ENCODE results near the gene FAM98B.

FAM98B gene

DNA sequence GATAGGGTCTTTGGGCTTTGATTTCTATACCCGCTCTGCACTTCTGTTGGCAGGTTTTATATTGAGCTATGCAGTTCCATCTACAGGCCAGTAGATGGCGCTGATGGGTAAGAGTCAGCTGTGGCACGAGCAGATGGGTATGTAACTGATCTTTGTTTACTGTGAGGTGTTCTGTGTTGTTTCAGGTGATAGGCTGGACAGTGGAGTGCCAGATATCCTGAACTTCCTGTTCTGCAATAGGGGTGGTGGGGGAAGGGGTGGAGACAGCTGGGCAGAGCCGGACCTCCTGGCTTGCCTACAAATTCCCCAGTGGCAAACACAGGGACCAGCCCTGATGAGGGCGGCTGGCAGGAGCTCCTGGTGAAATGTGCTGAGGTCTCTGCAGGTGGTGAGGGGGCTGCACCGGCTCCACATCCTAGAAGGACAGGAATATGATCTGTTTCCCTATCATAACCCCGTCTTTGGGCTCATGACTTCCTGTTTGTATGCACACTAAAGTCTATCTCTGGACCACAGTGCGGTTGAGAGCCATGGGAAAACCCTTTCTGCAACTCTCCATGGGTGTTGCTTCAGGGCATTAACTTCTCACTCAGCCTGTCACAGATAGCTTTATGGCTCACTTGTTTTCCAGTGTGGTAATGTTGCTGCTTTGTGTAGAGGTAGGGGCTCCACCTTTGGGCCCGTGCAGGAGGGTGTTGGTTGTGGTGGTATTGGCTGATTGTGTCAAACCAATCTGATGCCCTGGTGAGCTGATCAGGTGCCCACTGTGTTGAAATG, 13.4 kb upstream of the FAM98B start:
- no peak overlapping the region for H3K4me3 ChIP-seq (ENCODE audit: insufficient read length, low read depth)
- no peaks in the 10 kb centered on the region for H3K27me3 ChIP-seq (ENCODE audit: insufficient read depth, insufficient read length)
- H3K4me1 ChIP-seq (ENCODE audit: insufficient read depth, insufficient read length): no peaks in the 10 kb centered on the region
- TF ChIP-seq YY1 (IDR thresholded peaks at IDR 0.05; ENCODE audit: insufficient read depth, insufficient read length): no peak
- TF ChIP-seq SUZ12 (IDR thresholded peaks at IDR 0.05; ENCODE audit: extremely low read depth, insufficient read depth, insufficient read length): no peak
- TF ChIP-seq ZNF274 (IDR thresholded peaks at IDR 0.05; ENCODE audit: low read depth, low read length): no peak
- no peak overlapping the region for H3K9ac ChIP-seq (ENCODE audit: insufficient read length, low read depth)
- H3K9me3 ChIP-seq (ENCODE audit: insufficient read depth, low read length): no peaks in the 10 kb centered on the region
- peak; percentile 27 for DNase-seq (ENCODE audit: low read depth, low spot score)
- no peaks in the 10 kb centered on the region for H3K36me3 ChIP-seq (ENCODE audit: insufficient read depth, insufficient read length, low read length)

DNA sequence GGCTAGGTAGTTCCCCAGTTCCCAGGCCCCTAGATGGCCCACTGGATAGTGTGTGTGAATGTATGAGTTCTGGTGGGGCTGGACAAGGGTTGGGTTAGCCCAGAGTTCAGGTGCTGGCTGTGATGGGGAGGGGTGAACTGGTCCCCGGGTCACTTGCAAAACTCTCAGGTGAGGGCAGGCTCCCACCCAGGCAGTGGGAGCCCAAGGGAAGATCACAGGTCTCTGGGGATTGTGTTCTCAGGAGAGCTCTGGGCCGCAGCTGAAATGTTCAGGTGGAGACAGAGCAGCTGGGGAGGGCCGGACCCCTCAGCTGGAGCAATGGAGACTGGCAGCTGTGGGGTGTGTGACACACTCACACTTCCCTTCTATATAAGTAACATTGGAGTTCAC, 12.8 kb upstream of the FAM98B start:
- DNase-seq (ENCODE audit: low read depth, low spot score): no peak
- H3K4me3 ChIP-seq (ENCODE audit: insufficient read length, low read depth): no peak overlapping the region
- no peaks in the 10 kb centered on the region for H3K27me3 ChIP-seq (ENCODE audit: insufficient read depth, insufficient read length)
- H3K9me3 ChIP-seq (ENCODE audit: insufficient read depth, low read length): no peaks in the 10 kb centered on the region
- H3K36me3 ChIP-seq (ENCODE audit: insufficient read depth, insufficient read length, low read length): no peaks in the 10 kb centered on the region
- TF ChIP-seq ZNF274 (IDR thresholded peaks at IDR 0.05; ENCODE audit: low read depth, low read length): no peak
- TF ChIP-seq YY1 (IDR thresholded peaks at IDR 0.05; ENCODE audit: insufficient read depth, insufficient read length): no peak
- TF ChIP-seq SUZ12 (IDR thresholded peaks at IDR 0.05; ENCODE audit: extremely low read depth, insufficient read depth, insufficient read length): no peak
- no peaks in the 10 kb centered on the region for H3K4me1 ChIP-seq (ENCODE audit: insufficient read depth, insufficient read length)
- H3K9ac ChIP-seq (ENCODE audit: insufficient read length, low read depth): no peak overlapping the region

DNA sequence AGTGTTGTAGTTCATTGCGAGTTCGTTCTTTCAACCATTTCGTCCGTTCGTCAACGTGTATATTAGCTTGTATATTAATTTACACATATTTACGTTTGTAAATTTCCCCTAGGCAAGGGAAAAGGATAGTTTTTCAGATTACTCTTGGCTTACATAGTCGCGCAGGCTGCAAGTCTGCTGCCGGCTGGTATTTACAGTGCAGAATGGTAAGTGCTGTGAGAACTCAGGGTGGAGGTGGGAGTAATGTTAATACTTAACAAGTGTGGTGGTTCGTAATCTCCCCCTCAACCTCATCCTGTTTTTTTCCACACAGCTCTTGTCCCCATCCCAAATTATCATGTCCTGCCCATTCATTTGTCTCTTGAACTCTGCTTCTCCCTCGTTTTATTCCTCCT, 766 bp downstream of the FAM98B start:
- DNase-seq (ENCODE audit: low read depth, low spot score): no peak
- H3K9me3 ChIP-seq (ENCODE audit: insufficient read depth, low read length): no peaks in the 10 kb centered on the region
- H3K36me3 ChIP-seq (ENCODE audit: insufficient read depth, insufficient read length, low read length): peaks cover 22% of the 10 kb centered on the region
- no peaks in the 10 kb centered on the region for H3K4me1 ChIP-seq (ENCODE audit: insufficient read depth, insufficient read length)
- peak overlapping the region; percentile 92 for H3K9ac ChIP-seq (ENCODE audit: insufficient read length, low read depth)
- no peak for TF ChIP-seq YY1 (IDR thresholded peaks at IDR 0.05; ENCODE audit: insufficient read depth, insufficient read length)
- peak overlapping the region; percentile 89 for H3K4me3 ChIP-seq (ENCODE audit: insufficient read length, low read depth)
- H3K27me3 ChIP-seq (ENCODE audit: insufficient read depth, insufficient read length): no peaks in the 10 kb centered on the region

DNA sequence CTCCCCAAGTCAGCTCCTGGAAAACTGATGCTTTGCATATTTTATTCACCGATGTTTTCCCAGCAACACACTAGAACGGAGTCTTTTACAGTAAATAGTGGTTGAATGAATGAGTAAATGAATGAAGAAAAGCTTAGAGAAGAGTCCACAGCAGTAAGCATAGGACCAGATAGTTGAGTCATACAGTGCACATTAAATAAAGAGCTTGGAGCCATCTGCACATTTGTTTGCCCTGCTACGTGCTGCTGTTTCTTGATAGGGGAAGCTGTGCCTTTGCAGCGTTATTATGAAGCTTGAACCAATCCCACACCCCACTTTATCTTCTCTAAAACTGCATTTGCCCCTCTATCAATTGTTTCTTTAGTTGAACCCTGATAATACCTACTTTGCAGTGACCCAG, 1.2 kb downstream of the FAM98B start:
- Histone ChIP-seq H3K9ac (ENCODE audit: insufficient read length, low read depth) (peak overlapping the region; percentile 92), H3K4me1 (ENCODE audit: insufficient read depth, insufficient read length) (no peaks in the 10 kb centered on the region), H3K36me3 (ENCODE audit: insufficient read depth, insufficient read length, low read length) (peaks cover 22% of the 10 kb centered on the region), H3K27me3 (ENCODE audit: insufficient read depth, insufficient read length) (no peaks in the 10 kb centered on the region), H3K9me3 (ENCODE audit: insufficient read depth, low read length) (no peaks in the 10 kb centered on the region), H3K4me3 (ENCODE audit: insufficient read length, low read depth) (peak overlapping the region; percentile 89)
- TF ChIP-seq SUZ12 (IDR thresholded peaks at IDR 0.05; ENCODE audit: extremely low read depth, insufficient read depth, insufficient read length): no peak
- TF ChIP-seq YY1 (IDR thresholded peaks at IDR 0.05; ENCODE audit: insufficient read depth, insufficient read length): no peak
- TF ChIP-seq ZNF274 (IDR thresholded peaks at IDR 0.05; ENCODE audit: low read depth, low read length): no peak
- no peak for DNase-seq (ENCODE audit: low read depth, low spot score)

DNA sequence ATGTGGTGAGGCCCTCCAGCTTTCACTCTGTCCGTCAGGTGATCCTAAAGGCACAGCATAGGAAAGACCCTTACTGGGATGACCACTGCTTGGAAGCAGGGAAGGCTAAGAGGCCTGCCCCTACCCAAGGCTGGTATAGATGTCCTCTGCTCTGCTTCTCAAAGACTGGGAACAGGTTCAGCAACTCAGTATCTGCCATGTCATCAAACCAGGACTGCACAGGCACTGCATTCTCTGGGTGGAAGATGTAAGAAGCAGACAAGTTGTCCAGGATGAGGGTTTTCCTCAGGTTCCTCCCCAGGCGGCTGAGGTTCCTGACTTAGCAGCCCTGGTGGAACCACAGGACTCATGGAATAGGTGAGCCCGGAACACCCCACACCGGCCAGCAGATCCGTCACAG, 4.7 kb downstream of the FAM98B start:
- Histone ChIP-seq H3K9ac (ENCODE audit: insufficient read length, low read depth) (no peak overlapping the region), H3K4me3 (ENCODE audit: insufficient read length, low read depth) (no peak overlapping the region), H3K36me3 (ENCODE audit: insufficient read depth, insufficient read length, low read length) (peaks cover 22% of the 10 kb centered on the region), H3K9me3 (ENCODE audit: insufficient read depth, low read length) (no peaks in the 10 kb centered on the region), H3K27me3 (ENCODE audit: insufficient read depth, insufficient read length) (no peaks in the 10 kb centered on the region), H3K4me1 (ENCODE audit: insufficient read depth, insufficient read length) (no peaks in the 10 kb centered on the region)
- no peak for DNase-seq (ENCODE audit: low read depth, low spot score)
- no peak for TF ChIP-seq ZNF274 (IDR thresholded peaks at IDR 0.05; ENCODE audit: low read depth, low read length)
- TF ChIP-seq SUZ12 (IDR thresholded peaks at IDR 0.05; ENCODE audit: extremely low read depth, insufficient read depth, insufficient read length): no peak
- no peak for TF ChIP-seq YY1 (IDR thresholded peaks at IDR 0.05; ENCODE audit: insufficient read depth, insufficient read length)

DNA sequence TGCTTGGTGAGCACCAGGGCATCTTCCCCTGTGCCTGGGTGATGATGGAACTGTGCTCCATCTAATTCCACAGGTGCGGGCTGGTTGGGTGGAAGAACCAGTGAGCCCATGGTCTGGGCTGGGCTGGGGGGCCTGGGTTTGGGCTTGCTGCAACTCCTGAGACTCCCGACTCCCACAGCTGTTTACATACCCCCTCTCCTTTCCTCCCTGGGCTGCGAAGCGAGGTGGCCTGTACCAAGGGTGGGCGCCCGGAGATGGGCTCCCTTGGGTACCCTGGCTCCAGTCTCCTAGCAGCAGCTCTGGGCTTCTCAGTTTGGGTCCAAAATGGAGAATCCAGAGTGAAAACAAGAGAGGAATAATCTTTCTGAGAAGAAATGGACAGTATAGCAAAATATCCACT, 5.6 kb downstream of the FAM98B start:
- no peak overlapping the region for H3K9ac ChIP-seq (ENCODE audit: insufficient read length, low read depth)
- peaks cover 22% of the 10 kb centered on the region for H3K36me3 ChIP-seq (ENCODE audit: insufficient read depth, insufficient read length, low read length)
- TF ChIP-seq ZNF274 (IDR thresholded peaks at IDR 0.05; ENCODE audit: low read depth, low read length) (no peak), YY1 (IDR thresholded peaks at IDR 0.05; ENCODE audit: insufficient read depth, insufficient read length) (no peak), SUZ12 (IDR thresholded peaks at IDR 0.05; ENCODE audit: extremely low read depth, insufficient read depth, insufficient read length) (no peak)
- no peak for DNase-seq (ENCODE audit: low read depth, low spot score)
- H3K4me3 ChIP-seq (ENCODE audit: insufficient read length, low read depth): no peak overlapping the region
- no peaks in the 10 kb centered on the region for H3K4me1 ChIP-seq (ENCODE audit: insufficient read depth, insufficient read length)
- no peaks in the 10 kb centered on the region for H3K27me3 ChIP-seq (ENCODE audit: insufficient read depth, insufficient read length)
- H3K9me3 ChIP-seq (ENCODE audit: insufficient read depth, low read length): no peaks in the 10 kb centered on the region

DNA sequence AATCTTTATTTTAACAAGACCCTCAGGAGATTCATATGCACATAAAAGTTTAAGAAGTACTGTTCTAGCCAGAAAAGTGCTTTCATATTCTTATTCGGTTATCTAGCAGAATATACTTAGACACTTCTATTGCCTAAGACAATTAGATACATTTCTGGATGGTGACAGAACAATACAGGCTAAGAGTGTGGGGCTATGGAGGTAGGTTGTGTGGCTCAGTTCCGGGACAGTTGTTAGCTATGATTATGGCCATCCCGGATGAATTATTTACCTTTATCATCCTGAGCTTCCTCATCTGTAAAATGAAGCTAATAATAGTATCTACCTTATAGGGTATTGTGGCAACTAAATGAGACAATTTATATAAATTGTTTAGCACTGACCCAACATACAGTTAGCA, 6.6 kb downstream of the FAM98B start:
- Histone ChIP-seq H3K27me3 (ENCODE audit: insufficient read depth, insufficient read length) (no peaks in the 10 kb centered on the region), H3K9ac (ENCODE audit: insufficient read length, low read depth) (no peak overlapping the region), H3K9me3 (ENCODE audit: insufficient read depth, low read length) (no peaks in the 10 kb centered on the region), H3K36me3 (ENCODE audit: insufficient read depth, insufficient read length, low read length) (peaks cover 22% of the 10 kb centered on the region), H3K4me3 (ENCODE audit: insufficient read length, low read depth) (no peak overlapping the region), H3K4me1 (ENCODE audit: insufficient read depth, insufficient read length) (no peaks in the 10 kb centered on the region)
- no peak for TF ChIP-seq YY1 (IDR thresholded peaks at IDR 0.05; ENCODE audit: insufficient read depth, insufficient read length)
- TF ChIP-seq SUZ12 (IDR thresholded peaks at IDR 0.05; ENCODE audit: extremely low read depth, insufficient read depth, insufficient read length): no peak
- no peak for TF ChIP-seq ZNF274 (IDR thresholded peaks at IDR 0.05; ENCODE audit: low read depth, low read length)
- DNase-seq (ENCODE audit: low read depth, low spot score): no peak
